Keratinocyte (primary cell): ENCODE data around the gene LHPP. TPM values are rescaled to one million over a fixed set of nuclear protein-coding genes. Genes with fewer than 3 reads are reported as not detected.

ENCODE experiments used
- DNase-seq: peaks from one replicate; pipeline ENCODE4 v3.0.0-alpha.2; 2011; ENCODE audit warnings: low read depth, missing footprints, low spot score
- FAIRE-seq: peaks from 2 replicates; lab custom pipeline; 2011; peaks lifted over from hg19 to GRCh38; lab: Jason Lieb, UNC
- H2AFZ ChIP-seq: 2 replicates; pipeline ENCODE4 v1.6.0; 2012; ENCODE audit warnings: low read length, control low read depth, inconsistent platforms; ENCODE audit not compliant: control insufficient read depth
- H3K27ac ChIP-seq: 2 replicates; pipeline ENCODE4 v1.5.1; 2011; ENCODE audit warnings: low read length; ENCODE audit not compliant: control insufficient read depth, insufficient read depth
- H3K27me3 ChIP-seq: 3 replicates; pipeline ENCODE4 v1.6.0; 2011; ENCODE audit warnings: low read length; ENCODE audit not compliant: control insufficient read depth, insufficient read depth; ENCODE audit errors: extremely low read depth
- H3K36me3 ChIP-seq, 2 experiments: 2 replicates in 1 of 2; 3 replicates in 1 of 2; pipeline ENCODE4 v1.5.1; 2011; ENCODE audit warnings: low read length in 2 of 2, mild to moderate bottlenecking in 1 of 2; ENCODE audit not compliant: control insufficient read depth in 2 of 2, insufficient read depth in 2 of 2; ENCODE audit errors: extremely low read depth in 1 of 2
- H3K4me1 ChIP-seq: 3 replicates; pipeline ENCODE4 v1.5.1; 2011; ENCODE audit warnings: low read length; ENCODE audit not compliant: control insufficient read depth, insufficient read depth; ENCODE audit errors: extremely low read depth
- H3K4me2 ChIP-seq: 3 replicates; pipeline ENCODE4 v1.6.0; 2011; ENCODE audit warnings: low read depth, low read length; ENCODE audit not compliant: control insufficient read depth, insufficient read depth; ENCODE audit errors: extremely low read depth
- H3K4me3 ChIP-seq, 3 experiments: fragments of 200-600 bp in 1 of 3; sonication (generic) in 1 of 3; 2 replicates in 2 of 3; 3 replicates in 1 of 3; pipeline ENCODE4 v1.5.1; 2011 to 2016; ENCODE audit warnings: low read length in 3 of 3, mild to moderate bottlenecking in 3 of 3, control low read depth in 2 of 3, inconsistent platforms in 1 of 3, low read depth in 1 of 3, mixed read lengths in 1 of 3, mixed run types in 1 of 3, moderate library complexity in 1 of 3; ENCODE audit not compliant: control insufficient read depth in 2 of 3, insufficient read depth in 2 of 3; ENCODE audit errors: extremely low read depth in 1 of 3
- H3K79me2 ChIP-seq: 2 replicates; pipeline ENCODE4 v1.6.0; 2012; ENCODE audit warnings: low read length; ENCODE audit not compliant: control insufficient read depth, insufficient read depth
- H3K9ac ChIP-seq: 3 replicates; pipeline ENCODE4 v1.6.0; 2011; ENCODE audit warnings: low read length; ENCODE audit not compliant: control insufficient read depth, insufficient read depth; ENCODE audit errors: extremely low read depth
- H3K9me1 ChIP-seq: 3 replicates; pipeline ENCODE4 v1.6.0; 2011; ENCODE audit warnings: low read length; ENCODE audit not compliant: control insufficient read depth, insufficient read depth; ENCODE audit errors: extremely low read depth
- H3K9me3 ChIP-seq: 2 replicates; pipeline ENCODE4 v1.5.1; 2012; ENCODE audit warnings: low read depth, low read length; ENCODE audit not compliant: control insufficient read depth
- H4K20me1 ChIP-seq: 3 replicates; pipeline ENCODE4 v1.6.0; 2011; ENCODE audit warnings: low read length; ENCODE audit not compliant: control insufficient read depth, insufficient read depth; ENCODE audit errors: extremely low read depth
- EZH2 ChIP-seq: IDR thresholded peaks from one replicate; pipeline ENCODE4 v1.6.1; 2012; ENCODE audit warnings: inconsistent platforms, mild to moderate bottlenecking, low read length, moderate library complexity
- dilution Hi-C: fragments of 300-500 bp; cut with MboI; formaldehyde crosslinking; loops from one replicate; pipeline ENCODE4 v1.7.0; 2020; ENCODE audit warnings: low sequenced_read_pairs; ENCODE audit not compliant: extremely low pct_ligation_motif_present
- polyA plus RNA-seq, 5 experiments: library from polyadenylated mRNA; depleted of rRNA in 3 of 5; stranded (reverse) in 3 of 5; stranded (forward) in 1 of 5; unstranded in 1 of 5; fragments of >200 nt; gene quantifications; 1 replicate in 1 of 5; 2 replicates in 3 of 5; 3 replicates in 1 of 5; pipeline versions ENCODE4 v1.2.1 to v1.2.3, GENCODE V29; 2011 to 2012; ENCODE audit warnings: missing spikeins in 2 of 5, low read depth in 1 of 5, low replicate concordance in 1 of 5
- TF ChIP-seq, protein P1 (sequence below), 3 experiments: IDR thresholded peaks in 1 of 3; conservative IDR thresholded peaks in 1 of 3; optimal IDR thresholded peaks in 1 of 3; 2 replicates in 2 of 3; 3 replicates in 1 of 3; pipeline versions ENCODE3 to v1.5.1; 2011; ENCODE audit warnings: low read length in 3 of 3, mild to moderate bottlenecking in 3 of 3, moderate library complexity in 2 of 3, control low read depth in 1 of 3, inconsistent platforms in 1 of 3; ENCODE audit not compliant: insufficient read depth in 2 of 3; ENCODE audit errors: extremely low read depth in 1 of 3

The LHPP gene
- polyA plus RNA-seq, 1 donor (not counting 4 experiments of a cell fraction or from before 2014, with no cell fraction given), result 13.1 TPM

- H3K4me1 ChIP-seq, result peaks cover 6% of the 10 kb centered on the region
- no peak for FAIRE-seq
- H4K20me1 ChIP-seq, result no peaks in the 10 kb centered on the region
- no peak overlapping the region for H2AFZ ChIP-seq
- H3K79me2 ChIP-seq, result no peaks in the 10 kb centered on the region
- no peak overlapping the region for H3K27ac ChIP-seq
- no peak for TF ChIP-seq EZH2
- TF ChIP-seq, protein P1, sequence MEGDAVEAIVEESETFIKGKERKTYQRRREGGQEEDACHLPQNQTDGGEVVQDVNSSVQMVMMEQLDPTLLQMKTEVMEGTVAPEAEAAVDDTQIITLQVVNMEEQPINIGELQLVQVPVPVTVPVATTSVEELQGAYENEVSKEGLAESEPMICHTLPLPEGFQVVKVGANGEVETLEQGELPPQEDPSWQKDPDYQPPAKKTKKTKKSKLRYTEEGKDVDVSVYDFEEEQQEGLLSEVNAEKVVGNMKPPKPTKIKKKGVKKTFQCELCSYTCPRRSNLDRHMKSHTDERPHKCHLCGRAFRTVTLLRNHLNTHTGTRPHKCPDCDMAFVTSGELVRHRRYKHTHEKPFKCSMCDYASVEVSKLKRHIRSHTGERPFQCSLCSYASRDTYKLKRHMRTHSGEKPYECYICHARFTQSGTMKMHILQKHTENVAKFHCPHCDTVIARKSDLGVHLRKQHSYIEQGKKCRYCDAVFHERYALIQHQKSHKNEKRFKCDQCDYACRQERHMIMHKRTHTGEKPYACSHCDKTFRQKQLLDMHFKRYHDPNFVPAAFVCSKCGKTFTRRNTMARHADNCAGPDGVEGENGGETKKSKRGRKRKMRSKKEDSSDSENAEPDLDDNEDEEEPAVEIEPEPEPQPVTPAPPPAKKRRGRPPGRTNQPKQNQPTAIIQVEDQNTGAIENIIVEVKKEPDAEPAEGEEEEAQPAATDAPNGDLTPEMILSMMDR (optimal IDR thresholded peaks at IDR 0.05 in 1 of 3, IDR thresholded peaks at IDR 0.05 in 1 of 3, conservative IDR thresholded peaks at IDR 0.05 in 1 of 3; ENCODE audit: extremely low read depth in 1 of 3, insufficient read depth in 2 of 3, low read length in 3 of 3), result no peak
- no peaks in the 10 kb centered on the region for H3K36me3 ChIP-seq
- no peak overlapping the region for H3K4me2 ChIP-seq
- H3K27me3 ChIP-seq, result no peaks in the 10 kb centered on the region
- H3K4me3 ChIP-seq, result no peak overlapping the region
- H3K9me3 ChIP-seq, result no peaks in the 10 kb centered on the region
- dilution Hi-C loops, result no loop called here
- no peak overlapping the region for H3K9ac ChIP-seq
- no peaks in the 10 kb centered on the region for H3K9me1 ChIP-seq
- DNase-seq, result no peak
Measured at GRCh38 chr10:124530816-124531215, 69.2 kb downstream of the LHPP start.

DNA sequence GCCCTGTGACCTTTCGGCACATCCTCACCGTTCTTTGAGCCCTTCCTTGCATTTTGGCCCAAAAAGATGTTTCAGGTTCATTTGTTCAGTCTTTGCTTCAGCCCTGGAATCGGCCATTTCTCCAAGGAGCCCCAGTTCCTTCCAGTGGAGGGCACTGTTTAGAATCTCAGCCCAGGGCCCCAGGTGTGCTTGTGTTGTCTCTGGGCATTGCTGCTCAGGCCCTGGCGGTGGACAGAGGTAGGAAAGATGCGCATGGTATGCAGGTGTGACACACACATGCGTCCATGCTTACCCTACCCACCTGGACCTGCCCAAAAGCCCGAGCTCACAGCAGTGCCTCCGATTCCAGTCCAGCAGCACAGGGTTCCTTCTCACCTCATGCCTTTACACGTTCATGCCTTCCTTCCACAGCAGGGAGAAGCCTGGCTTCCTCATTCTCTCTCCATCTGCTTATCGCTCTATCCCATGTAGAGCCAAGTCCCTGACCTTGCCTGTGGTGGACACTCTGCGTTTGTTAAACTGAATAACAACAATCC, 70.6 kb downstream of the LHPP start:
- Histone ChIP-seq H3K27ac (no peak overlapping the region), H3K9me1 (no peaks in the 10 kb centered on the region), H3K79me2 (no peaks in the 10 kb centered on the region), H4K20me1 (no peaks in the 10 kb centered on the region), H3K4me2 (no peak overlapping the region), H3K9me3 (no peaks in the 10 kb centered on the region), H3K36me3 (no peaks in the 10 kb centered on the region), H2AFZ (no peak overlapping the region), H3K4me1 (peaks cover 6% of the 10 kb centered on the region), H3K27me3 (no peaks in the 10 kb centered on the region), H3K9ac (no peak overlapping the region), H3K4me3 (no peak overlapping the region)
- TF ChIP-seq, protein P1 (optimal IDR thresholded peaks at IDR 0.05 in 1 of 3, IDR thresholded peaks at IDR 0.05 in 1 of 3, conservative IDR thresholded peaks at IDR 0.05 in 1 of 3; ENCODE audit: extremely low read depth in 1 of 3, insufficient read depth in 2 of 3, low read length in 3 of 3), result peak; percentile 68 to 85 (median 84)
- TF ChIP-seq EZH2, result no peak
- peak; percentile 75 for DNase-seq
- dilution Hi-C loops, result no loop called here
- FAIRE-seq, result peak; percentile 70
